Gastroesophageal sphincter (tissue), 4 donors: ENCODE data around the gene PLA2G4A. TPM values are rescaled to one million over a fixed set of nuclear protein-coding genes. Genes with fewer than 3 reads are reported as not detected.

Experiments used
- ATAC-seq: fragments of 150-250 bp; one replicate; pipeline ENCODE4 v1.9.1; 2016; ENCODE audit warnings: mild to moderate bottlenecking, moderate library complexity
- H3K27ac ChIP-seq, 4 donors: fragments of 200-600 bp; sonication (generic) in 3 of 4; 1 replicate in 3 of 4; 2 replicates in 1 of 4; pipeline ENCODE4 v1.5.1; 2016 to 2019
- H3K27me3 ChIP-seq: fragments of 200-600 bp; sonication (generic); one replicate; pipeline ENCODE4 v1.5.1; 2019
- H3K36me3 ChIP-seq, 2 donors: fragments of 200-600 bp; sonication (generic); one replicate each; pipeline ENCODE4 v1.5.1; 2019; ENCODE audit warnings: control low read depth in 1 of 2
- H3K4me1 ChIP-seq, 3 donors: fragments of 200-600 bp; sonication (generic); 1 replicate in 2 of 3; 2 replicates in 1 of 3; pipeline ENCODE4 v1.5.1; 2016 to 2019; ENCODE audit warnings: control low read depth in 2 of 3
- H3K4me3 ChIP-seq, 2 donors: fragments of 200-600 bp; sonication (generic); one replicate each; pipeline ENCODE4 v1.5.1; 2019; ENCODE audit warnings: mild to moderate bottlenecking in 1 of 2, moderate library complexity in 1 of 2
- H3K9me3 ChIP-seq, 3 donors: fragments of 200-600 bp; sonication (generic); one replicate each; pipeline ENCODE4 v1.5.1; 2017 to 2019; ENCODE audit warnings: control low read depth in 2 of 3
- EP300 ChIP-seq: sonication (generic); formaldehyde crosslinking; IDR thresholded peaks from one replicate; pipeline ENCODE4 v1.6.1; 2017; ENCODE audit warnings: antibody characterized with exemption, mild to moderate bottlenecking
- POLR2A ChIP-seq, 2 donors: fragments of 450-650 bp; IDR thresholded peaks; one replicate each; pipeline ENCODE4 v1.6.1; 2017; ENCODE audit warnings: antibody characterized with exemption in 2 of 2, mild to moderate bottlenecking in 2 of 2, moderate library complexity in 1 of 2
- POLR2AphosphoS5 ChIP-seq: sonication (generic); formaldehyde crosslinking; IDR thresholded peaks from one replicate; pipeline ENCODE4 v1.6.1; 2017; ENCODE audit warnings: antibody characterized with exemption
- WGBS, 2 donors: methylation state at CpG; one replicate each; pipeline ENCODE4 v1.1.5; 2018; ENCODE audit warnings: low coverage in 1 of 2; 5-methylcytosine and 5-hydroxymethylcytosine counted together
- total RNA-seq, 4 donors: library from RNA; depleted of rRNA; stranded (reverse); fragments of >200 nt; gene quantifications; one replicate each; pipeline ENCODE4 v1.1.0, GENCODE V29; 2016
- TF ChIP-seq, protein P1 (sequence below), 4 experiments: fragments of 200-600 bp in 2 of 4; fragments of 450-650 bp in 2 of 4; sonication (generic) in 1 of 4; IDR thresholded peaks; one replicate each; pipeline ENCODE4 v1.5.1; 2017 to 2019; ENCODE audit warnings: antibody characterized with exemption in 4 of 4, mild to moderate bottlenecking in 2 of 4, moderate library complexity in 2 of 4

PLA2G4A gene
- total RNA-seq, 4 donors from 2014 or later: 3.6 to 9.7 (median 5.0) TPM

DNA sequence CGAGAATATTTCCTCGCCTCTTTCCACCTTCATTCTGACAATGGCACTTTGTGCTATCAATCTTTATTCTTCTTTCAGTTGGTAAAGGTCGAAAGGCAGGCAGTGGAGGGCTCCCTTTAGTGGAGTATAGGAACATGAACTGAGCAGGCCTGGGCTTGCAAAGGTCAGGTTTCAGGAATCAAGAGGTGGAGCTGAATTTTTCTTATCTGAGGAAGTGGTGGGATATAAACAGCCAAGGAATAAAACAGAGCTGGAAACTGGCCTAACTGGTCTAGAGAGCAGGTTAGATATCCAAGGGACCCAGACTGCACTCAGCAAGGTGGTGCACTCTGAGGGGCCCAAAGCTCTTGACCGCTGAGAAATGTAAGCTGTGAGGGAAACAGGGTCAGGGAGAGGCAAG lies 99.1 kb downstream of the PLA2G4A start:
- ATAC-seq: no peak
- no peak overlapping the region for H3K27ac ChIP-seq
- 79 to 83% methylated on average over 3 of the region's 4 CpGs for WGBS, 2 donors

GRCh38 chr1:186930238-186930637 lies 101.5 kb downstream of the PLA2G4A start:
- Histone ChIP-seq H3K4me3 (no peak overlapping the region), H3K9me3 (no peaks in the 10 kb centered on the region), H3K27me3 (no peaks in the 10 kb centered on the region), H3K27ac (no peak overlapping the region), H3K36me3 (no peaks in the 10 kb centered on the region), H3K4me1 (peaks cover 0 to 7% (median 0%) of the 10 kb centered on the region in 3 donors)
- WGBS, 2 donors: 82 to 91% methylated on average over 2 of the region's 2 CpGs
- TF ChIP-seq, protein P1, sequence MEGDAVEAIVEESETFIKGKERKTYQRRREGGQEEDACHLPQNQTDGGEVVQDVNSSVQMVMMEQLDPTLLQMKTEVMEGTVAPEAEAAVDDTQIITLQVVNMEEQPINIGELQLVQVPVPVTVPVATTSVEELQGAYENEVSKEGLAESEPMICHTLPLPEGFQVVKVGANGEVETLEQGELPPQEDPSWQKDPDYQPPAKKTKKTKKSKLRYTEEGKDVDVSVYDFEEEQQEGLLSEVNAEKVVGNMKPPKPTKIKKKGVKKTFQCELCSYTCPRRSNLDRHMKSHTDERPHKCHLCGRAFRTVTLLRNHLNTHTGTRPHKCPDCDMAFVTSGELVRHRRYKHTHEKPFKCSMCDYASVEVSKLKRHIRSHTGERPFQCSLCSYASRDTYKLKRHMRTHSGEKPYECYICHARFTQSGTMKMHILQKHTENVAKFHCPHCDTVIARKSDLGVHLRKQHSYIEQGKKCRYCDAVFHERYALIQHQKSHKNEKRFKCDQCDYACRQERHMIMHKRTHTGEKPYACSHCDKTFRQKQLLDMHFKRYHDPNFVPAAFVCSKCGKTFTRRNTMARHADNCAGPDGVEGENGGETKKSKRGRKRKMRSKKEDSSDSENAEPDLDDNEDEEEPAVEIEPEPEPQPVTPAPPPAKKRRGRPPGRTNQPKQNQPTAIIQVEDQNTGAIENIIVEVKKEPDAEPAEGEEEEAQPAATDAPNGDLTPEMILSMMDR (IDR thresholded peaks at IDR 0.05): no peak
- TF ChIP-seq POLR2AphosphoS5 (no peak), EP300 (no peak), POLR2A (IDR thresholded peaks at IDR 0.05) (no peak)
- ATAC-seq: no peak

More for the DNA sequence above, 99.1 kb downstream of the PLA2G4A start:
- no peak for TF ChIP-seq EP300
- TF ChIP-seq POLR2AphosphoS5: no peak
- TF ChIP-seq, protein P1 (IDR thresholded peaks at IDR 0.05): no peak
- no peaks in the 10 kb centered on the region for H3K27me3 ChIP-seq
- H3K4me1 ChIP-seq: peaks cover 0 to 7% (median 0%) of the 10 kb centered on the region in 3 donors
- H3K36me3 ChIP-seq: no peaks in the 10 kb centered on the region
- no peaks in the 10 kb centered on the region for H3K9me3 ChIP-seq
- H3K4me3 ChIP-seq: no peak overlapping the region

DNA sequence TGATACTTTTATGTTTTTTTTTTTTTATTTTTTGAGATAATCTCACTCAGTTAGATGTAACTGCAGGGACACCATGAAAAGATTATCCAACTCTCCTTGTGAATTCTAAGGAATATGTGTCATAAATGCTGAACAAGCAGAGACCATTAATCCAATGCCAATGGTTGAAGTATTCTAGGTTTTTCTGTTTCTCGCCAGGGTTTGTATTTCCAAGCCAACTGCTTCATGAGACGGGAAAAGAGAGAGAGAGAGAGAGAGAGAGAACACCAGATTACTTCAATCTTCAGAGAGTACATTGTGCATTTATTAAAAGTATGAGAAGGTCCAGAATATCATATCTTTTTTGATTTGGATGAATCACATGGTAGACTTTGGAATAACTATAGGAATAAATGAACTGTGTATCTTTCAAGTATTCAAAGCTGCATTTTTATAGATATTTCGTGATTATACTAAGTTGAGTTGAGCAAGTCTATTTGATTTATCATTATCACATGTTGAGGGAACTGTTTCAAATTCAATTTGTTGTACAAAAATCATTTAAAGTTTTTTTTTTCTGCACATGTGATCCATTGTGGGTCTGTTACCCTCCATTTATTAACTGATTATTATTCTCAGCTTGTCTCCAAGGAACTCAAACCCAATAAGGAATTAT lies 108.4 kb downstream of the PLA2G4A start:
- Histone ChIP-seq H3K4me3 (no peak overlapping the region), H3K36me3 (no peaks in the 10 kb centered on the region), H3K27me3 (no peaks in the 10 kb centered on the region), H3K27ac (no peak overlapping the region), H3K4me1 (no peaks in the 10 kb centered on the region), H3K9me3 (no peaks in the 10 kb centered on the region)
- 60 to 69% methylated on average over 3 of the region's 3 CpGs for WGBS, 2 donors
- no peak for ATAC-seq
- TF ChIP-seq POLR2A (IDR thresholded peaks at IDR 0.05): no peak
- TF ChIP-seq POLR2AphosphoS5: no peak
- TF ChIP-seq, protein P1 (IDR thresholded peaks at IDR 0.05): no peak
- no peak for TF ChIP-seq EP300

GRCh38 chr1:186943891-186944686 lies 115.3 kb downstream of the PLA2G4A start:
- no peak overlapping the region for H3K27ac ChIP-seq
- H3K9me3 ChIP-seq: no peaks in the 10 kb centered on the region
- TF ChIP-seq POLR2AphosphoS5: no peak
- TF ChIP-seq EP300: no peak
- TF ChIP-seq POLR2A (IDR thresholded peaks at IDR 0.05): no peak
- TF ChIP-seq, protein P1 (IDR thresholded peaks at IDR 0.05): no peak
- no peak for ATAC-seq
- no peak overlapping the region for H3K4me3 ChIP-seq
- H3K36me3 ChIP-seq: no peaks in the 10 kb centered on the region
- no peaks in the 10 kb centered on the region for H3K4me1 ChIP-seq
- 83 to 88% methylated on average over 8 of the region's 8 CpGs for WGBS, 2 donors
- H3K27me3 ChIP-seq: no peaks in the 10 kb centered on the region

GRCh38 chr1:186945146-186945545 lies 116.4 kb downstream of the PLA2G4A start:
- H3K4me1 ChIP-seq: no peaks in the 10 kb centered on the region
- WGBS, 2 donors: 92 to 97% methylated on average over 4 of the region's 4 CpGs
- no peak overlapping the region for H3K4me3 ChIP-seq
- H3K9me3 ChIP-seq: no peaks in the 10 kb centered on the region
- no peaks in the 10 kb centered on the region for H3K27me3 ChIP-seq
- TF ChIP-seq, protein P1 (IDR thresholded peaks at IDR 0.05): no peak
- no peak for TF ChIP-seq EP300
- TF ChIP-seq POLR2A (IDR thresholded peaks at IDR 0.05): no peak
- TF ChIP-seq POLR2AphosphoS5: no peak
- no peaks in the 10 kb centered on the region for H3K36me3 ChIP-seq
- no peak overlapping the region for H3K27ac ChIP-seq
- no peak for ATAC-seq
